GM23338 (cell line): Measurements from ENCODE around the gene PARD3. TPM values are rescaled to one million over a fixed set of nuclear protein-coding genes. Genes with fewer than 3 reads are reported as not detected.

Source experiments
- ATAC-seq: fragments of 200-7000 bp; cut with Tn5 transposase; 3 replicates; pipeline ENCODE4 v1.9.1; 2020
- DNase-seq: peaks from one replicate; pipeline ENCODE4 v3.0.0-alpha.2; 2015; ENCODE audit warnings: low spot score
- H2AFZ ChIP-seq: fragments of 200-600 bp; sonication (generic); 2 replicates; pipeline ENCODE4 v1.8.0; 2016; ENCODE audit warnings: antibody characterized with exemption, mild to moderate bottlenecking, moderate library complexity
- H3F3A ChIP-seq: fragments of 200-600 bp; sonication (generic); replicated peaks from 2 replicates; pipeline ENCODE4 v1.8.0; 2017; ENCODE audit warnings: antibody characterized with exemption, mixed run types, low read depth
- H3K27ac ChIP-seq: fragments of 200-600 bp; sonication (generic); 2 replicates; pipeline ENCODE4 v1.6.1; 2016; ENCODE audit warnings: low read depth
- H3K27me3 ChIP-seq: fragments of 200-600 bp; sonication (generic); 2 replicates; pipeline ENCODE4 v1.8.0; 2016; ENCODE audit warnings: mild to moderate bottlenecking, mixed run types, moderate library complexity; ENCODE audit not compliant: insufficient read depth
- H3K36me3 ChIP-seq: fragments of 200-600 bp; sonication (generic); 2 replicates; pipeline ENCODE4 v1.8.0; 2016; ENCODE audit warnings: mild to moderate bottlenecking; ENCODE audit not compliant: insufficient read depth
- H3K4me1 ChIP-seq: fragments of 200-600 bp; sonication (generic); 2 replicates; pipeline ENCODE4 v1.8.0; 2016; ENCODE audit warnings: mild to moderate bottlenecking, moderate library complexity; ENCODE audit not compliant: insufficient read depth
- H3K4me2 ChIP-seq: fragments of 200-600 bp; sonication (generic); 2 replicates; pipeline ENCODE4 v1.7.1; 2017; ENCODE audit warnings: mixed run types
- H3K4me3 ChIP-seq: fragments of 200-600 bp; sonication (generic); 2 replicates; pipeline ENCODE4 v1.6.1; 2016; ENCODE audit warnings: mixed run types
- H3K79me2 ChIP-seq: fragments of 200-600 bp; sonication (generic); replicated peaks from 2 replicates; pipeline ENCODE4 v1.8.0; 2017; ENCODE audit warnings: mild to moderate bottlenecking; ENCODE audit not compliant: insufficient read depth
- H3K9me2 ChIP-seq: fragments of 200-600 bp; sonication (generic); 2 replicates; pipeline ENCODE4 v1.8.0; 2017; ENCODE audit not compliant: insufficient read depth
- H4K20me1 ChIP-seq: fragments of 200-600 bp; sonication (generic); replicated peaks from 2 replicates; pipeline ENCODE4 v1.8.0; 2017; ENCODE audit warnings: mild to moderate bottlenecking; ENCODE audit not compliant: insufficient read depth
- H3K27ac Mint-ChIP-seq: 2 replicates; pipeline ENCODE4 v1.8.0; 2020; ENCODE audit warnings: inconsistent platforms, mild to moderate bottlenecking, moderate library complexity, mixed read lengths
- H3K27me3 Mint-ChIP-seq: 3 replicates; pipeline ENCODE4 v1.8.0; 2022; ENCODE audit warnings: low read depth, mild to moderate bottlenecking, moderate library complexity, mixed read lengths, inconsistent platforms; ENCODE audit not compliant: insufficient read depth, poor library complexity
- H3K36me3 Mint-ChIP-seq: 3 replicates; pipeline ENCODE4 v1.8.0; 2021; ENCODE audit warnings: low read depth, mild to moderate bottlenecking, inconsistent platforms, moderate library complexity, mixed read lengths
- H3K4me1 Mint-ChIP-seq: 3 replicates; pipeline ENCODE4 v1.8.0; 2020; ENCODE audit warnings: mild to moderate bottlenecking, inconsistent platforms, mixed read lengths
- H3K4me3 Mint-ChIP-seq: 3 replicates; pipeline ENCODE4 v1.8.0; 2021; ENCODE audit warnings: moderate library complexity, mild to moderate bottlenecking, inconsistent platforms, mixed read lengths
- H3K9me3 Mint-ChIP-seq: 3 replicates; pipeline ENCODE4 v1.8.0; 2020; ENCODE audit warnings: moderate library complexity, mild to moderate bottlenecking, inconsistent platforms, mixed read lengths
- CTCF ChIP-seq, 2 experiments: fragments of 200-600 bp in 1 of 2; sonication (generic) in 1 of 2; conservative IDR thresholded peaks; 2 replicates each; pipeline versions ENCODE4 v1.5.1 to v1.6.1; 2016 to 2017; ENCODE audit warnings: antibody characterized with exemption in 2 of 2, low read depth in 2 of 2, mild to moderate bottlenecking in 2 of 2, moderate library complexity in 1 of 2
- ETS1 ChIP-seq: IDR thresholded peaks from 2 replicates; pipeline ENCODE4 v1.6.1; 2016; ENCODE audit warnings: antibody characterized with exemption
- POLR2AphosphoS5 ChIP-seq: IDR thresholded peaks from 2 replicates; pipeline ENCODE4 v1.6.1; 2016; ENCODE audit warnings: antibody characterized with exemption, low read depth
- STAT1 ChIP-seq: IDR thresholded peaks from one replicate; pipeline ENCODE4 v1.6.1; 2016; ENCODE audit warnings: antibody characterized with exemption; ENCODE audit not compliant: unreplicated experiment
- ZNF331 ChIP-seq: fragments of 250-450 bp; sonication (Bioruptor Pico); IDR thresholded peaks from 2 replicates; pipeline ENCODE4 v1.5.0; 2020; ENCODE audit warnings: low read depth, mild to moderate bottlenecking, moderate library complexity
- ZNF462 ChIP-seq: fragments of 250-450 bp; sonication (Bioruptor Pico); IDR thresholded peaks from 2 replicates; pipeline ENCODE4 v1.5.0; 2020; ENCODE audit warnings: mild to moderate bottlenecking, moderate library complexity
- polyA plus RNA-seq: library from polyadenylated mRNA; unstranded; fragments of >200 nt; fragmentation: Nextera tagmentation; extraction: Ambion mirVana; gene quantifications from 2 replicates; pipeline ENCODE4 v1.2.1, GENCODE V29; 2016
- total RNA-seq: library from RNA; depleted of rRNA; stranded (reverse); fragments of >200 nt; shearing (Covaris generic); gene quantifications from 2 replicates; pipeline ENCODE4 v1.2.3, GENCODE V29; 2014

PARD3 gene
- total and polyA plus RNA-seq, 2 experiments from 2014 or later: 30.2 to 51.4 TPM

- Histone ChIP-seq H3K27me3 (no peaks in the 10 kb centered on the region), H3K27ac (no peak overlapping the region), H3F3A (no peaks in the 10 kb centered on the region), H3K36me3 (no peaks in the 10 kb centered on the region), H2AFZ (no peak overlapping the region), H3K9me2 (no peaks in the 10 kb centered on the region), H3K4me3 (no peak overlapping the region), H4K20me1 (no peaks in the 10 kb centered on the region), H3K79me2 (no peaks in the 10 kb centered on the region), H3K4me1 (no peaks in the 10 kb centered on the region), H3K4me2 (no peak overlapping the region)
- TF ChIP-seq POLR2AphosphoS5: no peak
- no peak for TF ChIP-seq ZNF462 (CRISPR knock-in tag)
- TF ChIP-seq STAT1: no peak
- TF ChIP-seq ETS1: no peak
- TF ChIP-seq ZNF331 (CRISPR knock-in tag): no peak
- no peak for DNase-seq
- Mint-ChIP-seq H3K36me3 (no peaks in the 10 kb centered on the region), H3K27me3 (no peaks in the 10 kb centered on the region), H3K4me1 (peaks cover 10% of the 10 kb centered on the region), H3K4me3 (no peak overlapping the region), H3K27ac (no peak overlapping the region), H3K9me3 (no peaks in the 10 kb centered on the region)
- no peak for ATAC-seq
Observed at GRCh38 chr10:34476608-34477007, 338.5 kb downstream of the PARD3 start.

- Histone ChIP-seq H2AFZ (no peak overlapping the region), H4K20me1 (no peaks in the 10 kb centered on the region), H3K27me3 (no peaks in the 10 kb centered on the region), H3K4me1 (no peaks in the 10 kb centered on the region), H3K4me2 (no peak overlapping the region), H3K79me2 (no peaks in the 10 kb centered on the region), H3K4me3 (no peak overlapping the region), H3F3A (no peaks in the 10 kb centered on the region), H3K27ac (no peak overlapping the region), H3K36me3 (no peaks in the 10 kb centered on the region), H3K9me2 (no peaks in the 10 kb centered on the region)
- Mint-ChIP-seq H3K4me3 (no peak overlapping the region), H3K9me3 (no peaks in the 10 kb centered on the region), H3K27me3 (no peaks in the 10 kb centered on the region), H3K27ac (no peak overlapping the region), H3K4me1 (peaks cover 7% of the 10 kb centered on the region; the same call in 2 of the 3 replicates), H3K36me3 (no peaks in the 10 kb centered on the region)
- ATAC-seq (no peak), DNase-seq (no peak)
- TF ChIP-seq ETS1 (no peak), CTCF (conservative IDR thresholded peaks at IDR 0.05; ENCODE audit: low read depth in 2 of 2) (no peak), POLR2AphosphoS5 (no peak)
Observed at GRCh38 chr10:34475786-34476185, 339.3 kb downstream of the PARD3 start.
